ENCODE results near the gene CYTH2.
"Not testable (repeated sequence)": the region's sequence is repeated elsewhere in the genome, so short reads cannot be mapped to it uniquely, and the experiment has no call there.

CYTH2 gene

GRCh38 chr19:48484931-48485612 is 15.9 kb downstream of the CYTH2 start:
- H3K27me3 ChIP-seq (replicated peaks; ENCODE audit: insufficient read depth, low read length) = no peaks in the 10 kb centered on the region
- TF ChIP-seq, protein P1, sequence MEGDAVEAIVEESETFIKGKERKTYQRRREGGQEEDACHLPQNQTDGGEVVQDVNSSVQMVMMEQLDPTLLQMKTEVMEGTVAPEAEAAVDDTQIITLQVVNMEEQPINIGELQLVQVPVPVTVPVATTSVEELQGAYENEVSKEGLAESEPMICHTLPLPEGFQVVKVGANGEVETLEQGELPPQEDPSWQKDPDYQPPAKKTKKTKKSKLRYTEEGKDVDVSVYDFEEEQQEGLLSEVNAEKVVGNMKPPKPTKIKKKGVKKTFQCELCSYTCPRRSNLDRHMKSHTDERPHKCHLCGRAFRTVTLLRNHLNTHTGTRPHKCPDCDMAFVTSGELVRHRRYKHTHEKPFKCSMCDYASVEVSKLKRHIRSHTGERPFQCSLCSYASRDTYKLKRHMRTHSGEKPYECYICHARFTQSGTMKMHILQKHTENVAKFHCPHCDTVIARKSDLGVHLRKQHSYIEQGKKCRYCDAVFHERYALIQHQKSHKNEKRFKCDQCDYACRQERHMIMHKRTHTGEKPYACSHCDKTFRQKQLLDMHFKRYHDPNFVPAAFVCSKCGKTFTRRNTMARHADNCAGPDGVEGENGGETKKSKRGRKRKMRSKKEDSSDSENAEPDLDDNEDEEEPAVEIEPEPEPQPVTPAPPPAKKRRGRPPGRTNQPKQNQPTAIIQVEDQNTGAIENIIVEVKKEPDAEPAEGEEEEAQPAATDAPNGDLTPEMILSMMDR (IDR thresholded peaks at IDR 0.05; ENCODE audit: low read length) = no peak
- no peak for TF ChIP-seq EZH2 (optimal IDR thresholded peaks at IDR 0.05; ENCODE audit: low read depth, low read length)
- TF ChIP-seq EZH2phosphoT487 (IDR thresholded peaks at IDR 0.05; ENCODE audit: low read length) = no peak
- no peak overlapping the region for H3K27ac ChIP-seq (ENCODE audit: low read length)
- no peaks in the 10 kb centered on the region for H3K79me2 ChIP-seq (ENCODE audit: low read length)
- no peak overlapping the region for H3K9ac ChIP-seq (ENCODE audit: low read length)
- no peaks in the 10 kb centered on the region for H4K20me1 ChIP-seq (ENCODE audit: insufficient read depth, low read length)
- no peak overlapping the region for H2AFZ ChIP-seq (ENCODE audit: low read length)
- no peaks in the 10 kb centered on the region for H3K9me2 ChIP-seq (replicated peaks; ENCODE audit: insufficient read depth, low read length)
- H3K36me3 ChIP-seq (replicated peaks; ENCODE audit: insufficient read depth, low read length) = no peaks in the 10 kb centered on the region
- no peak overlapping the region for H3K4me3 ChIP-seq (ENCODE audit: low read length)
- no peak overlapping the region for H3K4me2 ChIP-seq (ENCODE audit: low read depth, low read length)
- H3K9me3 ChIP-seq (replicated peaks; ENCODE audit: insufficient read depth, low read length) = no peaks in the 10 kb centered on the region
- peaks cover 7% of the 10 kb centered on the region; the same call in 1 of the 2 replicates for H3F3A ChIP-seq (ENCODE audit: insufficient read depth, low read length)
- DNase-seq = no peak
- H3K4me1 ChIP-seq (ENCODE audit: low read length) = peaks cover 7% of the 10 kb centered on the region

DNA sequence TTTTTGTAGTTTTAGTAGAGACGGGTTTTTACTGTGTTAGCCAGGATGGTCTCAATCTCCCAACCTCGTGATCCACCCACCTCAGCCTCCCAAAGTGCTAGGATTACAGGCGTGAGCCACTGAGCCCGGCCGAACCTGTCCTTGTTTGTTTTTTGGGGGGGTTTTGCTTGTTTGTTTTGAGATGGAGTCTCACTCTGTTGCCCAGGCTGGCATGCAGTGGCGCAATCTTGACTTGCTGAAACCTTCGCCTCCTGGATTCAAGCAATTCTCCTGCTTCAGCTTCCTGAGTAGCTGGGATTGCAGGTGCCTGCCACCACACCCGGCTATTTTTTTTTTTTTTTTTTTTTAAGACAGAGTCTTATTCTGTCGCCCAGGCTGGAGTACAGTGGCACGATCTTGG is 17.5 kb downstream of the CYTH2 start:
- not testable (repeated sequence) for H3K4me3 ChIP-seq (ENCODE audit: low read length); H3K27ac ChIP-seq (ENCODE audit: low read length); H2AFZ ChIP-seq (ENCODE audit: low read length); H3K4me2 ChIP-seq (ENCODE audit: low read depth, low read length); H3K27me3 ChIP-seq (replicated peaks; ENCODE audit: insufficient read depth, low read length); H3F3A ChIP-seq (ENCODE audit: insufficient read depth, low read length); H3K79me2 ChIP-seq (ENCODE audit: low read length); H3K9me3 ChIP-seq (replicated peaks; ENCODE audit: insufficient read depth, low read length); H3K36me3 ChIP-seq (replicated peaks; ENCODE audit: insufficient read depth, low read length); H3K9me2 ChIP-seq (replicated peaks; ENCODE audit: insufficient read depth, low read length); DNase-seq; H3K9ac ChIP-seq (ENCODE audit: low read length); H4K20me1 ChIP-seq (ENCODE audit: insufficient read depth, low read length)
- H3K4me1 ChIP-seq (ENCODE audit: low read length) = peaks cover 20% of the 10 kb centered on the region

- no peak overlapping the region for H3K4me3 ChIP-seq (ENCODE audit: low read length)
- no peaks in the 10 kb centered on the region for H3K9me3 ChIP-seq (replicated peaks; ENCODE audit: insufficient read depth, low read length)
- no peaks in the 10 kb centered on the region for H4K20me1 ChIP-seq (ENCODE audit: insufficient read depth, low read length)
- H3K4me1 ChIP-seq (ENCODE audit: low read length) = peaks cover 24% of the 10 kb centered on the region
- H3K4me2 ChIP-seq (ENCODE audit: low read depth, low read length) = no peak overlapping the region
- TF ChIP-seq EZH2 (optimal IDR thresholded peaks at IDR 0.05; ENCODE audit: low read depth, low read length) (no peak), EZH2phosphoT487 (IDR thresholded peaks at IDR 0.05; ENCODE audit: low read length) (no peak)
- TF ChIP-seq, protein P1 (IDR thresholded peaks at IDR 0.05; ENCODE audit: low read length) = no peak
- H3K36me3 ChIP-seq (replicated peaks; ENCODE audit: insufficient read depth, low read length) = no peaks in the 10 kb centered on the region
- no peaks in the 10 kb centered on the region for H3K79me2 ChIP-seq (ENCODE audit: low read length)
- peaks cover 3% of the 10 kb centered on the region; the same call in 1 of the 2 replicates for H3K27me3 ChIP-seq (replicated peaks; ENCODE audit: insufficient read depth, low read length)
- no peak overlapping the region for H3K27ac ChIP-seq (ENCODE audit: low read length)
- peaks cover 7% of the 10 kb centered on the region for H3F3A ChIP-seq (ENCODE audit: insufficient read depth, low read length)
- H3K9ac ChIP-seq (ENCODE audit: low read length) = no peak overlapping the region
- DNase-seq = no peak
- H3K9me2 ChIP-seq (replicated peaks; ENCODE audit: insufficient read depth, low read length) = no peaks in the 10 kb centered on the region
- no peak overlapping the region for H2AFZ ChIP-seq (ENCODE audit: low read length)
Observed at GRCh38 chr19:48487544-48487943, 18.4 kb downstream of the CYTH2 start.

- H3K4me2 ChIP-seq (ENCODE audit: low read depth, low read length) = no peak overlapping the region
- peaks cover 3% of the 10 kb centered on the region; the same call in 1 of the 2 replicates for H3K27me3 ChIP-seq (replicated peaks; ENCODE audit: insufficient read depth, low read length)
- no peaks in the 10 kb centered on the region for H3K36me3 ChIP-seq (replicated peaks; ENCODE audit: insufficient read depth, low read length)
- H3K4me3 ChIP-seq (ENCODE audit: low read length) = no peak overlapping the region
- no peaks in the 10 kb centered on the region for H3K9me3 ChIP-seq (replicated peaks; ENCODE audit: insufficient read depth, low read length)
- DNase-seq = no peak
- H3K9ac ChIP-seq (ENCODE audit: low read length) = no peak overlapping the region
- H3F3A ChIP-seq (ENCODE audit: insufficient read depth, low read length) = peaks cover 7% of the 10 kb centered on the region
- H2AFZ ChIP-seq (ENCODE audit: low read length) = no peak overlapping the region
- H3K4me1 ChIP-seq (ENCODE audit: low read length) = peaks cover 25% of the 10 kb centered on the region
- TF ChIP-seq, protein P1 (IDR thresholded peaks at IDR 0.05; ENCODE audit: low read length) = no peak
- H3K79me2 ChIP-seq (ENCODE audit: low read length) = no peaks in the 10 kb centered on the region
- H3K27ac ChIP-seq (ENCODE audit: low read length) = no peak overlapping the region
- H3K9me2 ChIP-seq (replicated peaks; ENCODE audit: insufficient read depth, low read length) = no peaks in the 10 kb centered on the region
- no peaks in the 10 kb centered on the region for H4K20me1 ChIP-seq (ENCODE audit: insufficient read depth, low read length)
Observed at GRCh38 chr19:48487948-48488347, 18.8 kb downstream of the CYTH2 start.

DNA sequence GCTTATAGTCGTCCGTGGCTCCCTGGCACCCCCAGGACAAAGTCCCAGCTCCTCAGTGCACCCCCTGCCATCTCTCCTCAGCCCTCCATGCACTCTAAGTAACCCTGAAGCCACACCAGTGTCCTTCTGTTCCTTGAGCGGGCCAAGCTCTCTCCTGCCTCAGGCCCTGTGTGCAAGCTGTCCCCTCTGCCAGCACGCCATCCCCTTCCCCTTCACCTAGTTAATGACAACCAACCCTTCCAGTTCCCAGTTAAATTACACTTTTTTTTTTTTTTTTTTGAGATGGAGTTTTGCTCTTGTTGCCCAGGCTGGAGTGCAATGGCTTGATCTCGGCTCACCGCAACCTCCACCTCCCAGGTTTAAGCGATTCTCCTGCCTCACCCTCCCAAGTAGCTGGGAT is 19.3 kb downstream of the CYTH2 start:
- H3K4me2 ChIP-seq (ENCODE audit: low read depth, low read length); H3K27ac ChIP-seq (ENCODE audit: low read length); H3K36me3 ChIP-seq (replicated peaks; ENCODE audit: insufficient read depth, low read length); H2AFZ ChIP-seq (ENCODE audit: low read length); H3K9me2 ChIP-seq (replicated peaks; ENCODE audit: insufficient read depth, low read length); H3F3A ChIP-seq (ENCODE audit: insufficient read depth, low read length); DNase-seq; H3K4me3 ChIP-seq (ENCODE audit: low read length); H3K9ac ChIP-seq (ENCODE audit: low read length); H3K9me3 ChIP-seq (replicated peaks; ENCODE audit: insufficient read depth, low read length); H4K20me1 ChIP-seq (ENCODE audit: insufficient read depth, low read length); H3K79me2 ChIP-seq (ENCODE audit: low read length); H3K27me3 ChIP-seq (replicated peaks; ENCODE audit: insufficient read depth, low read length): not testable (repeated sequence)
- peaks cover 25% of the 10 kb centered on the region for H3K4me1 ChIP-seq (ENCODE audit: low read length)

Data from MM.1S (cell line).